Thoracic aorta (tissue), 2 donors: ENCODE data around the gene RAB44. TPM values are rescaled to one million over a fixed set of nuclear protein-coding genes. Genes with fewer than 3 reads are reported as not detected.

Experiments used
- ATAC-seq: fragments of 150-250 bp; one replicate; pipeline ENCODE4 v1.8.0; 2017; ENCODE audit warnings: low read depth; ENCODE audit not compliant: insufficient number of reproducible peaks, low FRiP score
- DNase-seq: peaks from one replicate; pipeline ENCODE4 v3.0.0-alpha.2; 2020; ENCODE audit warnings: low spot score
- H3K27ac ChIP-seq, 2 donors: fragments of 200-600 bp; sonication (generic); 1 replicate in 1 of 2; 2 replicates in 1 of 2; pipeline ENCODE4 v1.5.1; 2016; ENCODE audit warnings: mild to moderate bottlenecking in 2 of 2, moderate library complexity in 2 of 2
- H3K27me3 ChIP-seq: fragments of 200-600 bp; sonication (generic); replicated peaks from 2 replicates; pipeline ENCODE4 v1.6.0; 2016; ENCODE audit warnings: mild to moderate bottlenecking; ENCODE audit not compliant: insufficient read depth
- H3K36me3 ChIP-seq: fragments of 200-600 bp; sonication (generic); one replicate; pipeline ENCODE4 v1.5.1; 2016
- H3K4me1 ChIP-seq, 2 donors: fragments of 200-600 bp; sonication (generic); 1 replicate in 1 of 2; 2 replicates in 1 of 2; pipeline versions ENCODE4 v1.5.1 to v1.6.0; 2016; ENCODE audit warnings: low read depth in 2 of 2, mild to moderate bottlenecking in 1 of 2; ENCODE audit not compliant: control insufficient read depth in 1 of 2
- H3K4me3 ChIP-seq: fragments of 200-600 bp; sonication (generic); 2 replicates; pipeline ENCODE4 v1.5.1; 2016; ENCODE audit warnings: mild to moderate bottlenecking
- H3K9me3 ChIP-seq: fragments of 200-600 bp; sonication (generic); 2 replicates; pipeline ENCODE4 v1.5.1; 2016
- CTCF ChIP-seq: fragments of 200-600 bp; sonication (generic); IDR thresholded peaks from one replicate; pipeline ENCODE4 v1.5.1; 2019; ENCODE audit warnings: antibody characterized with exemption
- total RNA-seq, 2 donors: library from RNA; depleted of rRNA; stranded (reverse); fragments of >200 nt; gene quantifications; one replicate each; pipeline versions ENCODE4 v1.1.0 to v1.2.3, GENCODE V29; 2016

The RAB44 gene
- total RNA-seq, 2 donors from 2014 or later: 0.27 TPM; not detected in 1

- DNase-seq: no peak
These were observed 11.5 kb upstream of the RAB44 start for GRCh38 chr6:36685926-36686667.

GRCh38 chr6:36686668-36687513 lies 10.7 kb upstream of the RAB44 start:
- DNase-seq (no peak), ATAC-seq (no peak)
- no peak for TF ChIP-seq CTCF
- no peak overlapping the region for H3K4me3 ChIP-seq
- H3K27me3 ChIP-seq: no peaks in the 10 kb centered on the region
- peaks cover 22 to 35% of the 10 kb centered on the region in 2 donors for H3K4me1 ChIP-seq
- H3K9me3 ChIP-seq: no peaks in the 10 kb centered on the region
- H3K36me3 ChIP-seq: peaks cover 51% of the 10 kb centered on the region
- no peak overlapping the region for H3K27ac ChIP-seq

More at GRCh38 chr6:36685926-36686667, 11.5 kb upstream of the RAB44 start:
- no peak for TF ChIP-seq CTCF
- Histone ChIP-seq H3K4me1 (peaks cover 25 to 40% of the 10 kb centered on the region in 2 donors), H3K27me3 (no peaks in the 10 kb centered on the region), H3K9me3 (no peaks in the 10 kb centered on the region), H3K36me3 (peaks cover 52% of the 10 kb centered on the region), H3K27ac (no peak overlapping the region), H3K4me3 (no peak overlapping the region)
- no peak for ATAC-seq

- Histone ChIP-seq H3K4me3 (no peak overlapping the region), H3K4me1 (peaks cover 11 to 35% of the 10 kb centered on the region in 2 donors), H3K27ac (no peak overlapping the region), H3K27me3 (no peaks in the 10 kb centered on the region), H3K9me3 (no peaks in the 10 kb centered on the region), H3K36me3 (peaks cover 39% of the 10 kb centered on the region)
- no peak for ATAC-seq
- no peak for DNase-seq
- TF ChIP-seq CTCF: no peak
These were observed 9.4 kb upstream of the RAB44 start for GRCh38 chr6:36688063-36688738.

- Histone ChIP-seq H3K36me3 (peaks cover 34% of the 10 kb centered on the region), H3K27me3 (no peaks in the 10 kb centered on the region), H3K9me3 (no peaks in the 10 kb centered on the region), H3K27ac (no peak overlapping the region), H3K4me3 (no peak overlapping the region), H3K4me1 (peaks cover 7 to 31% of the 10 kb centered on the region in 2 donors)
- TF ChIP-seq CTCF: no peak
- ATAC-seq (no peak), DNase-seq (no peak)
These were observed 8.9 kb upstream of the RAB44 start for GRCh38 chr6:36688739-36689075.

- Histone ChIP-seq H3K27me3 (no peaks in the 10 kb centered on the region), H3K9me3 (no peaks in the 10 kb centered on the region), H3K4me1 (peaks cover 3 to 17% of the 10 kb centered on the region in 2 donors), H3K27ac (no peak overlapping the region), H3K36me3 (peaks cover 11% of the 10 kb centered on the region), H3K4me3 (no peak overlapping the region)
- no peak for ATAC-seq
- DNase-seq: no peak
- no peak for TF ChIP-seq CTCF
These were observed 6.6 kb upstream of the RAB44 start for GRCh38 chr6:36691011-36691410.
